WTC11 (cell line): ENCODE data around the gene ANKRD33B. TPM values are rescaled to one million over a fixed set of nuclear protein-coding genes. Genes with fewer than 3 reads are reported as not detected.

Source experiments
- ATAC-seq: fragments of 200-7000 bp; cut with Tn5 transposase; 2 replicates; pipeline ENCODE4 v1.10.0; 2021; ENCODE audit warnings: mild to moderate bottlenecking, moderate library complexity
- CTCF ChIA-PET: fragments of 300-600 bp; sonication (Branson Sonifier 250); formaldehyde crosslinking; loops from one replicate; lab custom pipeline; 2021; ENCODE audit warnings: antibody characterized with exemption; lab: Charles Lee
- POLR2A ChIA-PET: fragments of 350-600 bp; sonication (Branson Sonifier 250); formaldehyde crosslinking; loops from one replicate; lab custom pipeline; 2021; ENCODE audit warnings: antibody characterized with exemption; lab: Charles Lee
- DNase-seq: peaks from one replicate; pipeline ENCODE4 v3.0.0; 2021; ENCODE audit warnings: low spot score
- H3K27ac Mint-ChIP-seq: 2 replicates; pipeline ENCODE4 v1.8.0; 2021; ENCODE audit warnings: mixed read lengths
- H3K27me3 Mint-ChIP-seq: 2 replicates; pipeline ENCODE4 v1.8.0; 2021; ENCODE audit warnings: low read depth, mild to moderate bottlenecking, moderate library complexity, mixed read lengths
- H3K36me3 Mint-ChIP-seq: 2 replicates; pipeline ENCODE4 v1.8.0; 2021; ENCODE audit warnings: mixed read lengths
- H3K4me1 Mint-ChIP-seq: 2 replicates; pipeline ENCODE4 v1.8.0; 2022; ENCODE audit warnings: mixed read lengths
- H3K4me3 Mint-ChIP-seq: 2 replicates; pipeline ENCODE4 v1.8.0; 2021; ENCODE audit warnings: mild to moderate bottlenecking, moderate library complexity, mixed read lengths
- H3K9me3 Mint-ChIP-seq: 2 replicates; pipeline ENCODE4 v1.8.0; 2021; ENCODE audit warnings: mixed read lengths
- ATF2 ChIP-seq: sonication (generic); formaldehyde crosslinking; IDR thresholded peaks from 2 replicates; pipeline ENCODE4 v1.8.1; 2022; ENCODE audit warnings: low read depth, missing genetic modification reagents, borderline replicate concordance
- CDX4 ChIP-seq: fragments of 250-450 bp; sonication (Bioruptor Pico); IDR thresholded peaks from 2 replicates; pipeline ENCODE4 v1.9.0; 2021; ENCODE audit warnings: moderate library complexity, mild to moderate bottlenecking, inconsistent platforms, borderline replicate concordance
- CTCF ChIP-seq: fragments of 200-600 bp; IDR thresholded peaks from 2 replicates; pipeline ENCODE4 v1.8.0; 2022; ENCODE audit warnings: antibody characterized with exemption
- E2F5 ChIP-seq: sonication (generic); formaldehyde crosslinking; IDR thresholded peaks from 2 replicates; pipeline ENCODE4 v1.8.1; 2022; ENCODE audit warnings: mild to moderate bottlenecking, moderate library complexity, missing genetic modification reagents
- ELF4 ChIP-seq: sonication (generic); formaldehyde crosslinking; IDR thresholded peaks from 2 replicates; pipeline ENCODE4 v1.8.1; 2022; ENCODE audit warnings: low read depth, mild to moderate bottlenecking, moderate library complexity, missing genetic modification reagents
- OVOL2 ChIP-seq: fragments of 250-450 bp; sonication (Bioruptor Pico); IDR thresholded peaks from 2 replicates; pipeline ENCODE4 v1.9.0; 2021; ENCODE audit warnings: mild to moderate bottlenecking, borderline replicate concordance
- RORB ChIP-seq: fragments of 250-450 bp; sonication (Bioruptor Pico); IDR thresholded peaks from 2 replicates; pipeline ENCODE4 v1.9.0; 2021; ENCODE audit warnings: mild to moderate bottlenecking
- TP53 ChIP-seq: sonication (generic); formaldehyde crosslinking; IDR thresholded peaks from 2 replicates; pipeline ENCODE4 v1.8.1; 2023; ENCODE audit warnings: mild to moderate bottlenecking, missing genetic modification reagents
- USF1 ChIP-seq: sonication (generic); formaldehyde crosslinking; IDR thresholded peaks from 2 replicates; pipeline ENCODE4 v1.8.0; 2022; ENCODE audit warnings: mild to moderate bottlenecking, missing genetic modification reagents
- ZMAT4 ChIP-seq: fragments of 250-450 bp; sonication (Bioruptor Pico); IDR thresholded peaks from 2 replicates; pipeline ENCODE4 v1.9.0; 2021; ENCODE audit warnings: mild to moderate bottlenecking
- ZNF219 ChIP-seq: sonication (generic); formaldehyde crosslinking; IDR thresholded peaks from 2 replicates; pipeline ENCODE4 v1.8.0; 2023; ENCODE audit warnings: missing genetic modification reagents, mild to moderate bottlenecking, borderline replicate concordance
- ZNF423 ChIP-seq: fragments of 250-450 bp; sonication (Bioruptor Pico); IDR thresholded peaks from 2 replicates; pipeline ENCODE4 v2.1.2; 2022; ENCODE audit warnings: mild to moderate bottlenecking, moderate library complexity
- ZNF532 ChIP-seq: fragments of 250-450 bp; sonication (Bioruptor Pico); IDR thresholded peaks from 2 replicates; pipeline ENCODE4 v1.9.0; 2021; ENCODE audit warnings: mild to moderate bottlenecking, borderline replicate concordance
- ZNF671 ChIP-seq: fragments of 250-450 bp; sonication (Bioruptor Pico); IDR thresholded peaks from 2 replicates; pipeline ENCODE4 v1.8.0; 2021; ENCODE audit warnings: mild to moderate bottlenecking
- total RNA-seq: library from RNA; stranded (reverse); gene quantifications from 3 replicates; pipeline ENCODE4 v1.2.3, GENCODE V29; 2021

ANKRD33B gene
- total RNA-seq, 1 experiment from 2014 or later: 9.2 TPM

GRCh38 chr5:10521466-10522223 lies 42.2 kb upstream of the ANKRD33B start:
- peak; percentile 45 for DNase-seq
- Mint-ChIP-seq H3K4me3 (no peak overlapping the region), H3K4me1 (peaks cover 17% of the 10 kb centered on the region), H3K27ac (no peak overlapping the region), H3K36me3 (peaks cover 13% of the 10 kb centered on the region), H3K9me3 (peaks cover 19% of the 10 kb centered on the region), H3K27me3 (peaks cover 10% of the 10 kb centered on the region; the same call in 1 of the 2 replicates)
- peak; percentile 50 for TF ChIP-seq CTCF
- no peak for TF ChIP-seq ZNF219 (CRISPR knock-in tag)
- ChIA-PET POLR2A (interaction anchor here (0.6 kb wide), 1 partner anchor 164 kb away, joined by 6 read pairs; no protein-coding TSS in a partner anchor), CTCF (interaction anchor here (1.1 to 2.0 kb wide), 3 partner anchors 20 to 164 kb away, joined by 3 to 8 read pairs (median 6); no protein-coding TSS in a partner anchor)
- ATAC-seq: peak; percentile 79

- peaks cover 19% of the 10 kb centered on the region for H3K9me3 Mint-ChIP-seq
- no peak for DNase-seq
- H3K27me3 Mint-ChIP-seq: peaks cover 10% of the 10 kb centered on the region; the same call in 1 of the 2 replicates
- TF ChIP-seq USF1 (CRISPR knock-in tag) (no peak), TP53 (no peak)
- H3K36me3 Mint-ChIP-seq: peaks cover 13% of the 10 kb centered on the region
- no peak overlapping the region for H3K4me3 Mint-ChIP-seq
- POLR2A ChIA-PET: interaction anchor here (0.6 kb wide), 1 partner anchor 165 kb away, joined by 6 read pairs; no protein-coding TSS in a partner anchor
- peaks cover 17% of the 10 kb centered on the region for H3K4me1 Mint-ChIP-seq
- no peak overlapping the region for H3K27ac Mint-ChIP-seq
- no peak for ATAC-seq
- CTCF ChIA-PET: no interaction called here
Measured at GRCh38 chr5:10522224-10522611, 41.7 kb upstream of the ANKRD33B start.

- Mint-ChIP-seq H3K27me3 (peaks cover 10% of the 10 kb centered on the region; the same call in 1 of the 2 replicates), H3K36me3 (peaks cover 13% of the 10 kb centered on the region), H3K27ac (no peak overlapping the region), H3K4me1 (peaks cover 32% of the 10 kb centered on the region), H3K9me3 (peaks cover 19% of the 10 kb centered on the region), H3K4me3 (no peak overlapping the region)
- DNase-seq: no peak
- TF ChIP-seq ZNF423 (CRISPR knock-in tag) (no peak), OVOL2 (CRISPR knock-in tag) (no peak), CDX4 (CRISPR knock-in tag) (no peak), ZNF671 (no peak), ZNF532 (CRISPR knock-in tag) (no peak), RORB (no peak), ELF4 (CRISPR knock-in tag) (no peak), CTCF (no peak), E2F5 (CRISPR knock-in tag) (no peak), ATF2 (no peak), ZMAT4 (CRISPR knock-in tag) (no peak)
- POLR2A ChIA-PET: no interaction called here
- peak; percentile 11; the same call in 1 of the 2 replicates for ATAC-seq
- CTCF ChIA-PET: interaction anchor here (0.9 kb wide), 2 partner anchors 69 to 103 kb away, joined by 3 to 6 read pairs; no protein-coding TSS in a partner anchor
Measured at GRCh38 chr5:10524376-10525123, 39.3 kb upstream of the ANKRD33B start.
